Measurements from ENCODE around the gene TEX2. TPM values are rescaled to one million over a fixed set of nuclear protein-coding genes. Genes with fewer than 3 reads are reported as not detected.

TEX2 gene
- total and polyA plus RNA-seq, 7 donors: 4.6 to 50.7 (median 39.3) TPM

- Histone ChIP-seq H3K27me3 (no peaks in the 10 kb centered on the region), H3K36me3 (no peaks in the 10 kb centered on the region), H3K27ac (peak within 1 kb of the TSS; percentile 96 to 99 (median 98)), H3K4me3 (peak within 1 kb of the TSS; percentile 52 to 92 (median 79)), H3K4me1 (peaks cover 0 to 32% (median 20%) of the 10 kb centered on the region in 4 donors), H3K9me3 (no peaks in the 10 kb centered on the region)
- 1% methylated on average over 98 of the region's 98 CpGs for WGBS, 2 donors
- peak; percentile 97 for DNase-seq
- TF ChIP-seq POLR2A (IDR thresholded peaks at IDR 0.05): peak; percentile 34 to 60
- TF ChIP-seq EP300 (IDR thresholded peaks at IDR 0.05): no peak
- TF ChIP-seq POLR2AphosphoS5 (IDR thresholded peaks at IDR 0.05): peak; percentile 75 to 97 (median 92)
- intact Hi-C loops (cut with DNase I): loop anchor here (1.0 to 5.0 kb wide), 3 partner anchors 15 to 683 kb away; partner anchors contain the start of gene CYB561
Measured at GRCh38 chr17:64129765-64130558, 133.1 kb downstream of the TEX2 start, which contains the start of gene ERN1. TSS of gene ERN1 (minus strand) at chr17:64130144. CDS start at chr17:64130029, 115 bp downstream.

DNA sequence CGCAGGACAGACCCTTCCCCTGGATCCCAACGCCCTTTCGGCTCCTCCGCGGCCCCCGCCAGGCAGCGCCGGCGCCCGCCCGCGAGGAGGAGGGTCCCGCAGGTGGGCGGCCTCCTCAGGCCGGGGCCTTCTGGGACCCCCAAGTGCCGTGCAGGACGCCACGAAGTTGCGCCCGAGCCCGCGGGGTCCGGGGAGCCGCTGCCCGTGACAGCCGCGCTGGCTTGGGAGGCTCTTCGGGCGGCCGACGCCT is 133.6 kb downstream of the TEX2 start:
- no peaks in the 10 kb centered on the region for H3K36me3 ChIP-seq
- no peak for TF ChIP-seq POLR2A (IDR thresholded peaks at IDR 0.05)
- TF ChIP-seq CTCF (IDR thresholded peaks at IDR 0.05): no peak
- no peak for TF ChIP-seq EP300 (IDR thresholded peaks at IDR 0.05)
- TF ChIP-seq POLR2AphosphoS5 (IDR thresholded peaks at IDR 0.05): no peak
- H3K27ac ChIP-seq: peak overlapping the region; percentile 96 to 99 (median 98)
- no peaks in the 10 kb centered on the region for H3K9me3 ChIP-seq
- H3K27me3 ChIP-seq: no peaks in the 10 kb centered on the region
- no peak for DNase-seq
- intact Hi-C loops (cut with DNase I): loop anchor here (5.0 kb wide), 1 partner anchor 682 kb away; the partner anchor contains the start of gene CYB561
- H3K4me3 ChIP-seq: peak overlapping the region; percentile 52 to 92 (median 79)
- H3K4me1 ChIP-seq: peaks cover 0 to 32% (median 20%) of the 10 kb centered on the region in 4 donors
- WGBS, 2 donors: 0 to 1% methylated on average over 31 of the region's 31 CpGs

GRCh38 chr17:64128787-64129514 is 134.1 kb downstream of the TEX2 start:
- intact Hi-C loops (cut with DNase I): loop anchor here (5.0 kb wide), 1 partner anchor 682 kb away; the partner anchor contains the start of gene CYB561
- TF ChIP-seq POLR2AphosphoS5 (IDR thresholded peaks at IDR 0.05) (peak in 2 of 4 donors; percentile 21 to 31), POLR2A (IDR thresholded peaks at IDR 0.05) (peak in 1 of 2 donors; percentile 12), EP300 (IDR thresholded peaks at IDR 0.05) (no peak)
- H3K9me3 ChIP-seq: no peaks in the 10 kb centered on the region
- no peaks in the 10 kb centered on the region for H3K36me3 ChIP-seq
- 4 to 13% methylated on average over 15 of the region's 15 CpGs for WGBS, 2 donors
- no peaks in the 10 kb centered on the region for H3K27me3 ChIP-seq
- peak; percentile 74 for DNase-seq
- peaks cover 0 to 32% (median 20%) of the 10 kb centered on the region in 4 donors for H3K4me1 ChIP-seq
- H3K4me3 ChIP-seq: peak overlapping the region; percentile 52 to 92 (median 79)
- H3K27ac ChIP-seq: peak overlapping the region; percentile 96 to 99 (median 98)

DNA sequence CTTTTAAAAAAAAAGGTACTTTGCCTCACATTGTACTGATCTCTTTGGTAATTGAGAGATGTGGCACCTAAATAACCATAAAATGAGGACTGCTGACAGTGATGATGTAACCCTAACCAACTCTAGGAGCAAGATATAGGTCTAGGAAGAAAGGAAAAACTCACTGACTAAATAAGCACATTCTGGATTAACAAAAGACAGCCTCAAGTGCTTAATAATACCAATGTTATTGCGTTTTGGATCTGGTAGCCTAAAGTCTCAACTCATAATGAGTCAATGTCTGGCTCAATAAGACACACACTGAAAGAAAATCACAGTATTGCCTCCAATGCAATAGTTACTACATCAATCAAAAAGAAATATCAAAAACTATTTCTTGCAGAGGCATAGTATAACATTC is 136.1 kb downstream of the TEX2 start:
- Histone ChIP-seq H3K27me3 (no peaks in the 10 kb centered on the region), H3K4me1 (peaks cover 0 to 32% (median 20%) of the 10 kb centered on the region in 4 donors), H3K27ac (no peak overlapping the region), H3K36me3 (no peaks in the 10 kb centered on the region), H3K9me3 (no peaks in the 10 kb centered on the region), H3K4me3 (no peak overlapping the region)
- no peak for TF ChIP-seq POLR2A (IDR thresholded peaks at IDR 0.05)
- no peak for TF ChIP-seq EP300 (IDR thresholded peaks at IDR 0.05)
- no peak for TF ChIP-seq POLR2AphosphoS5 (IDR thresholded peaks at IDR 0.05)
- no peak for TF ChIP-seq CTCF (IDR thresholded peaks at IDR 0.05)
- intact Hi-C loops (cut with DNase I): loop anchor here (5.0 kb wide), 1 partner anchor 680 kb away; the partner anchor contains the start of gene CYB561
- 81 to 82% methylated on average over 1 of the region's 1 CpG for WGBS, 2 donors
- DNase-seq: no peak

- Histone ChIP-seq H3K27me3 (no peaks in the 10 kb centered on the region), H3K27ac (no peak overlapping the region), H3K4me1 (peaks cover 0 to 30% (median 15%) of the 10 kb centered on the region in 4 donors), H3K36me3 (no peaks in the 10 kb centered on the region), H3K4me3 (no peak overlapping the region), H3K9me3 (no peaks in the 10 kb centered on the region)
- intact Hi-C loops (cut with DNase I): loop anchor here (5.0 kb wide), 1 partner anchor 679 kb away; the partner anchor contains the start of gene CYB561
- DNase-seq: no peak
- WGBS, 2 donors: 72 to 87% methylated on average over 3 of the region's 3 CpGs
- TF ChIP-seq CTCF (IDR thresholded peaks at IDR 0.05) (no peak), EP300 (IDR thresholded peaks at IDR 0.05) (no peak), POLR2A (IDR thresholded peaks at IDR 0.05) (no peak), POLR2AphosphoS5 (IDR thresholded peaks at IDR 0.05) (no peak)
Measured at GRCh38 chr17:64125937-64126336, 137.1 kb downstream of the TEX2 start.

All from sigmoid colon (tissue), 7 donors.